Gastroesophageal sphincter (tissue), 4 donors: ENCODE results near the gene SHISAL1. TPM values are rescaled to one million over a fixed set of nuclear protein-coding genes. Genes with fewer than 3 reads are reported as not detected.
"Not testable (repeated sequence)": the region's sequence is repeated elsewhere in the genome, so short reads cannot be mapped to it uniquely, and the experiment has no call there.

ENCODE experiments used
- ATAC-seq: fragments of 150-250 bp; one replicate; pipeline ENCODE4 v1.9.1; 2016; ENCODE audit warnings: mild to moderate bottlenecking, moderate library complexity
- H3K27ac ChIP-seq, 4 donors: fragments of 200-600 bp; sonication (generic) in 3 of 4; 1 replicate in 3 of 4; 2 replicates in 1 of 4; pipeline ENCODE4 v1.5.1; 2016 to 2019
- H3K27me3 ChIP-seq: fragments of 200-600 bp; sonication (generic); one replicate; pipeline ENCODE4 v1.5.1; 2019
- H3K36me3 ChIP-seq, 2 donors: fragments of 200-600 bp; sonication (generic); one replicate each; pipeline ENCODE4 v1.5.1; 2019; ENCODE audit warnings: control low read depth in 1 of 2
- H3K4me1 ChIP-seq, 3 donors: fragments of 200-600 bp; sonication (generic); 1 replicate in 2 of 3; 2 replicates in 1 of 3; pipeline ENCODE4 v1.5.1; 2016 to 2019; ENCODE audit warnings: control low read depth in 2 of 3
- H3K4me3 ChIP-seq, 2 donors: fragments of 200-600 bp; sonication (generic); one replicate each; pipeline ENCODE4 v1.5.1; 2019; ENCODE audit warnings: mild to moderate bottlenecking in 1 of 2, moderate library complexity in 1 of 2
- H3K9me3 ChIP-seq, 3 donors: fragments of 200-600 bp; sonication (generic); one replicate each; pipeline ENCODE4 v1.5.1; 2017 to 2019; ENCODE audit warnings: control low read depth in 2 of 3
- CTCF ChIP-seq, 4 experiments: fragments of 200-600 bp in 2 of 4; fragments of 450-650 bp in 2 of 4; sonication (generic) in 1 of 4; IDR thresholded peaks; one replicate each; pipeline ENCODE4 v1.5.1; 2017 to 2019; ENCODE audit warnings: antibody characterized with exemption in 4 of 4, mild to moderate bottlenecking in 2 of 4, moderate library complexity in 2 of 4
- EP300 ChIP-seq: sonication (generic); formaldehyde crosslinking; IDR thresholded peaks from one replicate; pipeline ENCODE4 v1.6.1; 2017; ENCODE audit warnings: antibody characterized with exemption, mild to moderate bottlenecking
- POLR2A ChIP-seq, 2 donors: fragments of 450-650 bp; IDR thresholded peaks; one replicate each; pipeline ENCODE4 v1.6.1; 2017; ENCODE audit warnings: antibody characterized with exemption in 2 of 2, mild to moderate bottlenecking in 2 of 2, moderate library complexity in 1 of 2
- POLR2AphosphoS5 ChIP-seq: sonication (generic); formaldehyde crosslinking; IDR thresholded peaks from one replicate; pipeline ENCODE4 v1.6.1; 2017; ENCODE audit warnings: antibody characterized with exemption
- WGBS, 2 donors: methylation state at CpG; one replicate each; pipeline ENCODE4 v1.1.5; 2018; ENCODE audit warnings: low coverage in 1 of 2; 5-methylcytosine and 5-hydroxymethylcytosine counted together
- total RNA-seq, 4 donors: library from RNA; depleted of rRNA; stranded (reverse); fragments of >200 nt; gene quantifications; one replicate each; pipeline ENCODE4 v1.1.0, GENCODE V29; 2016

The SHISAL1 gene
- total RNA-seq, 4 donors from 2014 or later = 4.5 to 23.1 (median 6.2) TPM

- Histone ChIP-seq H3K36me3 (peaks cover 0 to 7% of the 10 kb centered on the region in 2 donors), H3K9me3 (peaks cover 0 to 7% (median under 1%) of the 10 kb centered on the region in 3 donors), H3K4me3 (no peak overlapping the region), H3K27me3 (peaks cover 14% of the 10 kb centered on the region), H3K4me1 (no peaks in the 10 kb centered on the region), H3K27ac (no peak overlapping the region)
- TF ChIP-seq POLR2AphosphoS5 (no peak), EP300 (no peak), CTCF (IDR thresholded peaks at IDR 0.05) (no peak), POLR2A (IDR thresholded peaks at IDR 0.05) (no peak)
- WGBS, 2 donors = 83 to 93% methylated on average over 4 to 8 of the region's 9 CpGs
- ATAC-seq = no peak
Measured at GRCh38 chr22:44244265-44244822, 68.4 kb downstream of the SHISAL1 start.

- Histone ChIP-seq H3K27me3 (peaks cover 14% of the 10 kb centered on the region), H3K4me3 (no peak overlapping the region), H3K36me3 (peaks cover 0 to 4% of the 10 kb centered on the region in 2 donors), H3K27ac (no peak overlapping the region), H3K4me1 (no peaks in the 10 kb centered on the region), H3K9me3 (peaks cover 0 to 2% (median 0%) of the 10 kb centered on the region in 3 donors)
- 74 to 80% methylated on average over 4 to 6 of the region's 8 CpGs for WGBS, 2 donors
- TF ChIP-seq POLR2AphosphoS5 = no peak
- TF ChIP-seq CTCF (IDR thresholded peaks at IDR 0.05) = no peak
- no peak for TF ChIP-seq POLR2A (IDR thresholded peaks at IDR 0.05)
- no peak for TF ChIP-seq EP300
- ATAC-seq = no peak
Measured at GRCh38 chr22:44243761-44244160, 69.0 kb downstream of the SHISAL1 start.

GRCh38 chr22:44242946-44243724, 69.6 kb downstream of the SHISAL1 start:
- H3K4me3 ChIP-seq = no peak overlapping the region

GRCh38 chr22:44241121-44241520, 71.6 kb downstream of the SHISAL1 start:
- WGBS, 2 donors = 94 to 100% methylated on average over 1 to 3 of the region's 3 CpGs
- not testable (repeated sequence) for ATAC-seq, H3K36me3 ChIP-seq

More at GRCh38 chr22:44242946-44243724, 69.6 kb downstream of the SHISAL1 start:
- no peak for ATAC-seq
- Histone ChIP-seq H3K27ac (no peak overlapping the region), H3K36me3 (no peaks in the 10 kb centered on the region), H3K27me3 (peaks cover 14% of the 10 kb centered on the region), H3K4me1 (no peaks in the 10 kb centered on the region), H3K9me3 (peaks cover 0 to 5% (median 0%) of the 10 kb centered on the region in 3 donors)
- 64 to 83% methylated on average over 3 to 4 of the region's 17 CpGs for WGBS, 2 donors
- TF ChIP-seq CTCF (IDR thresholded peaks at IDR 0.05) = no peak
- no peak for TF ChIP-seq EP300
- no peak for TF ChIP-seq POLR2A (IDR thresholded peaks at IDR 0.05)
- no peak for TF ChIP-seq POLR2AphosphoS5

GRCh38 chr22:44237290-44237689, 75.5 kb downstream of the SHISAL1 start:
- no peak for ATAC-seq
- no peaks in the 10 kb centered on the region for H3K36me3 ChIP-seq
- no peak for TF ChIP-seq POLR2A (IDR thresholded peaks at IDR 0.05)
- TF ChIP-seq CTCF (IDR thresholded peaks at IDR 0.05) = no peak
- no peak for TF ChIP-seq POLR2AphosphoS5
- TF ChIP-seq EP300 = no peak

More at GRCh38 chr22:44241121-44241520, 71.6 kb downstream of the SHISAL1 start:
- Histone ChIP-seq H3K27me3 (peaks cover 14% of the 10 kb centered on the region), H3K9me3 (peaks cover 0 to 18% (median 0%) of the 10 kb centered on the region in 3 donors)
- H3K4me3 ChIP-seq, H3K27ac ChIP-seq, H3K4me1 ChIP-seq: not testable (repeated sequence)

GRCh38 chr22:44234372-44234771, 78.4 kb downstream of the SHISAL1 start:
- not testable (repeated sequence) for H3K27me3 ChIP-seq, H3K4me1 ChIP-seq, ATAC-seq, H3K27ac ChIP-seq, H3K4me3 ChIP-seq, H3K36me3 ChIP-seq
- 93 to 97% methylated on average over 6 to 11 of the region's 12 CpGs for WGBS, 2 donors
- peaks cover 0 to 27% (median 0%) of the 10 kb centered on the region in 3 donors for H3K9me3 ChIP-seq

More at GRCh38 chr22:44237290-44237689, 75.5 kb downstream of the SHISAL1 start:
- Histone ChIP-seq H3K27ac (no peak overlapping the region), H3K4me1 (no peaks in the 10 kb centered on the region), H3K9me3 (peaks cover 0 to 18% (median 0%) of the 10 kb centered on the region in 3 donors), H3K4me3 (no peak overlapping the region), H3K27me3 (no peaks in the 10 kb centered on the region)
